WI38 (cell line): Measurements from ENCODE around the gene SELL.

Experiments used
- H3K4me3 ChIP-seq: 2 replicates; pipeline ENCODE4 v1.5.1; 2011; ENCODE audit warnings: low read depth, mild to moderate bottlenecking, control low read depth, low read length
- CTCF ChIP-seq: IDR thresholded peaks from 2 replicates; pipeline ENCODE4 v1.5.1; 2012; ENCODE audit warnings: low read depth, mild to moderate bottlenecking, control low read depth, low read length

The SELL gene

DNA sequence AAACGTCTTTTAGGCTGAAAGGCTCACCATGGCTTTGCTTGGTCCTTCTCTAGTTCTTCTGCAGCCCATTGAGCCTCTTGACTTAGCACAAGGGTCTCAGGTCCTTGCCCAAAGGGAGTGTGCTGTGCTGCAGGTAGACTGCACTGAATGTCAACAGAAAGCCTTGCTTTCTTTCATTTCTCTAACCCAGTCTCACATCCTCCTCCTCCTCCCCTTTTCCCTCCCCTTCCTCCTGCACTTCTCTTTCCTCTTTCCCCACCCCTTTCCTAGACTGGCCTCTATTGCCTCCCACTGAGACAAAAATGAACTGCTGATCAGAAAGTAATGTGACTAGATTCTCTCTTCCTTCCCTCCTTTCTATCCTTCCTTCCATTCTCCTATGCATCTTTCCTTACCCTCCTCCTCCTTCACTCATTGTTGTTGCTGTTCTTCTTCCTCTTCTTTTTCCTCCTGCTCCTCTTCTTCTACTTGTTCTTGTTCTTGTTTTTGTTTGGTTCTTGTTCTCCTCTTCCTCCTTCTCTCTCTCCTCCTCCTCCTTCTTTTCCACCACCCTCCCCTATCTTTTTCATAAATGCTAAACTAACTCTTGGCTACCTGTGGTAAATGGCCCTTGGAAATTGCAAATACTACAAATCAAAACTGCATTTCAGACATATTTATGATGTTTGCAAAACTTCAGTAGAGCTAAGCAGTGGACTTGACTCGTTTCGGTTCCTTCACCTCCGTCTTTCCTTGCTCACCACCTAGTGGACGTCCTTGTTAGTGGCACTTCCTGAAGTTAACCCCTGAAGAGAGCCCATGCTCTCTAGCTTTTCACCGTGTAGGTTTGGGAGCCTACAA lies at the start of gene SELL:
SELL (minus strand) TSS at position 152 of the 840 bp plus-strand sequence; CDS start at position 30, 122 bp downstream.
- peak within 1 kb of the TSS; percentile 42 for H3K4me3 ChIP-seq
- peak; percentile 85 for TF ChIP-seq CTCF

GRCh38 chr1:169759038-169759437 lies 47.6 kb upstream of the SELL start:
- no peak for TF ChIP-seq CTCF
- H3K4me3 ChIP-seq, result no peak overlapping the region

DNA sequence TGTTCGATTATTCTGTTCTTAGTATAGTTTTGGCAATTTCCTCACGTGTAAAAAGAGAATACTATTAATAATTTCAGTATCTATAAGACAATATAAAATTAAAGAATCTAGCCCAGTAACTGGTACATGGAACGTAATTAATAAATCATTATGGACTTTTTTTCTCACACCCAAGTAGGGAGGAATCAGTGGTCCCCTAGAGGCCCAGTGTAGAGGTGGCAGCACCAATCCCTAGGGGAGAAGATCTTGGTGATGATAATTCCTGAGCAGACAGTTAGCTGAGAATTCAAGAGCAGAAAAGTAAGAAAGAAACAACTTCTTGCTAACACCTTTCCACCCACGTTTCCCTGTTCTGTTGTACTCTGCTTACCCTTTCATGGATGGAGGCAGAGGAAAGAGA lies 42.1 kb upstream of the SELL start:
- no peak for TF ChIP-seq CTCF
- H3K4me3 ChIP-seq, result no peak overlapping the region

DNA sequence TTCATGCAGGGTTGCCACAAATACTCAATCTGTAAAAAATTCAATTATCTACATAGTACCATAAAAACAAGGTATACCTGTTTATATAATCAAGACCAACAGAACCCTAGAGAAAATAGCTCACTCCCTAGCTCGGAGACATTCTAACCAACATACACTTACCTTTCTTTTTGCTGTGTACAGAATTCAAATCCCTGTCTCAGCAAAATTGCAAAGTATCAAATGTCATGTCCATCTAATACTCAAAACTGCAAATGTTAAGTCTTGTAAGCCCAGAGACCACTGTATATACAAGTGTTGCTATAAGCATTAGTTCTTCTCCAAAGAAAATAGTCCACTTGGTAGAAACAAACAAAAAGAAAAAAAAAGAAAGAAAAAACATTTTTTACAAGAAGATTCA lies 38.6 kb upstream of the SELL start:
- no peak for TF ChIP-seq CTCF

GRCh38 chr1:169746550-169746949 lies 35.1 kb upstream of the SELL start:
- H3K4me3 ChIP-seq, result no peak overlapping the region
- TF ChIP-seq CTCF, result no peak

More for the DNA sequence above, 38.6 kb upstream of the SELL start:
- no peak overlapping the region for H3K4me3 ChIP-seq

DNA sequence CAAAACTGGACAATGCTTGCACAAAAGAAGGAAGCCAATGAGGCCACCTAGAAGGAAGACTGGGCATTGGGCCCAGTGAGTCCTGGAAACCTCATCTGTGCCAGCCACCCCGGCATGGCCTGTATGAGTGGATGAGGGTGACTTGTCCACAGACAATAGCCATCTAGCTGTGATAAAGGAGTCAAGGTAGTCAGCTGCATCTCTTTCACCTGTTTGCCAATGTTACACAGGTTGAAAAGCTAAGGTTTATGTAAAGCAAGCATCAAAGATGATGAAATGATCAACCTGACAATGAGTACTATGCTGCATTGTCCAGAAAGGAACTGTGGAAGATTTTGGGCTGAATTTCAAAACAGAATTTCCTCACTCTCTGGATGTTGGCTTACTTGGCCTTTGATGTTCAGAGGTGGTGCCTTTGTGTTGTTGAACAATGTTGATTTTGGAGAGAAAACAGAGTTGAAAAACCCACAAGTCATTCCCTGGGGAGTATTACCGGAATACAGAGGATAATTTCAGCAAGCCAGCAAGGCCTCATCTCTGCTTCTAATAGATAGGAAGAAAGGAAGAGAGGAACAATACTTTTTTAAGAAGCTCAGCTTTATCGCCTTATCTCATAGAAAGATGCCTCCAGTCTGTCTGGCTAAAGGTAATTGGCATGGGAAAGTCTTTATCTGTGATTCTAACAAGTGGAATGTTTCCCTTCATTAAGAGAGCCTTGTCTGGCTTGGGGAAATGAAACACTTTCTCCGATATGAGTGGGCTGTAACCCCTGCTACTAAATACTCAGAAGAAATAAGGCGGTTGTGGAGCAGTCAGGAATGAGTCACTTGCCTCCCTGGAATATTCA lies 33.8 kb upstream of the SELL start:
- H3K4me3 ChIP-seq, result no peak overlapping the region
- TF ChIP-seq CTCF, result no peak
